Measurements from ENCODE around the gene KIAA0319L.

Gene KIAA0319L

GRCh38 chr1:35557118-35557610 lies at the start of gene KIAA0319L:
Gene KIAA0319L (minus strand): TSS chr1:35557403. CDS start chr1:35554491, 2,912 bp downstream.
- H3K4me3 Mint-ChIP-seq, result peak within 1 kb of the TSS; percentile 98
- peak within 1 kb of the TSS; percentile 98 for H3K27ac Mint-ChIP-seq
- DNase-seq, result peak; percentile 84
- TF ChIP-seq CTCF (IDR thresholded peaks at IDR 0.05), result no peak
- H3K4me1 Mint-ChIP-seq, result peaks cover 50% of the 10 kb centered on the region
- H3K27me3 Mint-ChIP-seq (ENCODE audit: low read depth, poor library complexity), result no peaks in the 10 kb centered on the region
- H3K36me3 Mint-ChIP-seq (ENCODE audit: low read depth), result peaks cover 13% of the 10 kb centered on the region
- no peaks in the 10 kb centered on the region for H3K9me3 Mint-ChIP-seq

GRCh38 chr1:35605867-35606182 lies 48.6 kb upstream of the KIAA0319L start:
- H3K9me3 Mint-ChIP-seq, result peaks cover 8% of the 10 kb centered on the region
- DNase-seq, result no peak
- H3K27ac Mint-ChIP-seq, result peak overlapping the region; percentile 55
- peaks cover 13% of the 10 kb centered on the region for H3K4me1 Mint-ChIP-seq
- no peaks in the 10 kb centered on the region for H3K27me3 Mint-ChIP-seq (ENCODE audit: low read depth, poor library complexity)
- H3K36me3 Mint-ChIP-seq (ENCODE audit: low read depth), result peaks cover 80% of the 10 kb centered on the region
- no peak for TF ChIP-seq CTCF (IDR thresholded peaks at IDR 0.05)
- H3K4me3 Mint-ChIP-seq, result no peak overlapping the region

- Mint-ChIP-seq H3K4me3 (no peak overlapping the region), H3K27ac (peak overlapping the region; percentile 55), H3K9me3 (peaks cover 8% of the 10 kb centered on the region), H3K27me3 (ENCODE audit: low read depth, poor library complexity) (no peaks in the 10 kb centered on the region), H3K36me3 (ENCODE audit: low read depth) (peaks cover 79% of the 10 kb centered on the region), H3K4me1 (peaks cover 13% of the 10 kb centered on the region)
- TF ChIP-seq CTCF (IDR thresholded peaks at IDR 0.05), result no peak
- DNase-seq, result peak; percentile 12
Measured at GRCh38 chr1:35605071-35605866, 48.1 kb upstream of the KIAA0319L start.

GRCh38 chr1:35603941-35604340 lies 46.7 kb upstream of the KIAA0319L start:
- Mint-ChIP-seq H3K9me3 (peaks cover 8% of the 10 kb centered on the region), H3K4me3 (no peak overlapping the region), H3K4me1 (peaks cover 13% of the 10 kb centered on the region), H3K27me3 (ENCODE audit: low read depth, poor library complexity) (no peaks in the 10 kb centered on the region), H3K27ac (no peak overlapping the region), H3K36me3 (ENCODE audit: low read depth) (peaks cover 76% of the 10 kb centered on the region)
- DNase-seq, result no peak
- no peak for TF ChIP-seq CTCF (IDR thresholded peaks at IDR 0.05)

- Mint-ChIP-seq H3K9me3 (peaks cover 8% of the 10 kb centered on the region), H3K36me3 (ENCODE audit: low read depth) (peaks cover 72% of the 10 kb centered on the region), H3K4me3 (no peak overlapping the region), H3K27ac (no peak overlapping the region), H3K27me3 (ENCODE audit: low read depth, poor library complexity) (no peaks in the 10 kb centered on the region), H3K4me1 (peaks cover 13% of the 10 kb centered on the region)
- DNase-seq, result no peak
- no peak for TF ChIP-seq CTCF (IDR thresholded peaks at IDR 0.05)
Measured at GRCh38 chr1:35603468-35603867, 46.3 kb upstream of the KIAA0319L start.

GRCh38 chr1:35600593-35600992 lies 43.4 kb upstream of the KIAA0319L start:
- Mint-ChIP-seq H3K9me3 (no peaks in the 10 kb centered on the region), H3K4me1 (peaks cover 8% of the 10 kb centered on the region), H3K4me3 (no peak overlapping the region), H3K27ac (peak overlapping the region; percentile 43), H3K27me3 (ENCODE audit: low read depth, poor library complexity) (no peaks in the 10 kb centered on the region), H3K36me3 (ENCODE audit: low read depth) (peaks cover 43% of the 10 kb centered on the region)
- TF ChIP-seq CTCF (IDR thresholded peaks at IDR 0.05), result no peak
- DNase-seq, result no peak

All from nephron progenitor cell (in vitro differentiated cells).